B cell (primary cell): ENCODE results near the gene TUBGCP2. TPM values are rescaled to one million over a fixed set of nuclear protein-coding genes. Genes with fewer than 3 reads are reported as not detected.

Experiments used
- ATAC-seq: fragments of 200-7000 bp; cut with Tn5 transposase; one replicate; pipeline ENCODE4 v1.10.0; 2021; ENCODE audit warnings: low read depth, mild to moderate bottlenecking, moderate number of reproducible peaks, moderate library complexity
- CTCF ChIA-PET: fragments of 350-600 bp; sonication (Branson Sonifier 250); formaldehyde crosslinking; loops from one replicate; lab custom pipeline; 2021; ENCODE audit warnings: antibody characterized with exemption, inconsistent platforms; lab: Charles Lee
- POLR2A ChIA-PET: fragments of 350-600 bp; sonication (Branson Sonifier 250); formaldehyde crosslinking; loops from one replicate; lab custom pipeline; 2021; ENCODE audit warnings: antibody characterized with exemption; lab: Charles Lee
- DNase-seq: peaks from one replicate; pipeline ENCODE4 v3.0.0; 2013
- H2AFZ ChIP-seq: 2 replicates; pipeline ENCODE4 v1.6.1; 2012; ENCODE audit warnings: mild to moderate bottlenecking, low read depth, low read length; ENCODE audit not compliant: insufficient read depth, poor library complexity, severe bottlenecking
- H3K27ac ChIP-seq, 2 donors: 1 replicate in 1 of 2; 2 replicates in 1 of 2; pipeline ENCODE4 v1.5.1; 2012 to 2013; ENCODE audit warnings: low read length in 2 of 2, mild to moderate bottlenecking in 2 of 2, moderate library complexity in 1 of 2
- H3K27me3 ChIP-seq, 4 experiments: fragments of 200-600 bp in 1 of 4; sonication (generic) in 1 of 4; replicated peaks in 1 of 4; 1 replicate in 2 of 4; 2 replicates in 2 of 4; pipeline versions ENCODE4 v1.6.1 to v1.7.0; 2013 to 2016; ENCODE audit warnings: low read length in 3 of 4, mild to moderate bottlenecking in 2 of 4, mixed read lengths in 1 of 4, moderate library complexity in 1 of 4; ENCODE audit not compliant: insufficient read depth in 4 of 4, control insufficient read depth in 3 of 4; ENCODE audit errors: control extremely low read depth in 1 of 4
- H3K36me3 ChIP-seq, 2 experiments: replicated peaks in 1 of 2; 1 replicate in 1 of 2; 2 replicates in 1 of 2; pipeline versions ENCODE4 v1.6.1 to v1.7.1; 2013; ENCODE audit warnings: low read length in 1 of 2; ENCODE audit not compliant: insufficient read depth in 2 of 2, control insufficient read depth in 1 of 2; ENCODE audit errors: control extremely low read depth in 1 of 2, extremely low read depth in 1 of 2
- H3K4me1 ChIP-seq, 2 donors: fragments of 200-600 bp in 1 of 2; sonication (generic) in 1 of 2; 1 replicate in 1 of 2; 2 replicates in 1 of 2; pipeline versions ENCODE4 v1.5.1 to v1.6.1; 2013 to 2017; ENCODE audit warnings: low read length in 2 of 2; ENCODE audit not compliant: control insufficient read depth in 2 of 2, insufficient read depth in 2 of 2
- H3K4me2 ChIP-seq: replicated peaks from 2 replicates; pipeline ENCODE3; 2012; ENCODE audit warnings: mild to moderate bottlenecking, low read depth, low read length; ENCODE audit not compliant: poor library complexity, severe bottlenecking
- H3K4me3 ChIP-seq, 5 experiments: fragments of 200-600 bp in 1 of 5; sonication (generic) in 1 of 5; 1 replicate in 3 of 5; 2 replicates in 2 of 5; pipeline versions ENCODE4 v1.5.1 to v1.7.0; 2011 to 2016; ENCODE audit warnings: low read length in 4 of 5, mild to moderate bottlenecking in 4 of 5, low read depth in 2 of 5, control low read depth in 1 of 5, moderate library complexity in 1 of 5; ENCODE audit not compliant: insufficient read depth in 1 of 5; ENCODE audit errors: control extremely low read depth in 1 of 5, extremely low read depth in 1 of 5
- H3K79me2 ChIP-seq: fragments of 200-600 bp; sonication (generic); one replicate; pipeline ENCODE4 v1.6.0; 2016; ENCODE audit warnings: low read length; ENCODE audit not compliant: control insufficient read depth, insufficient read depth
- H3K9ac ChIP-seq: fragments of 200-600 bp; sonication (generic); 2 replicates; pipeline ENCODE4 v1.6.1; 2017; ENCODE audit warnings: mild to moderate bottlenecking, low read length, moderate library complexity
- H3K9me3 ChIP-seq, 3 donors: one replicate each; pipeline versions ENCODE4 v1.6.1 to v1.7.1; 2013; ENCODE audit warnings: low read length in 2 of 3; ENCODE audit not compliant: control insufficient read depth in 2 of 3, insufficient read depth in 1 of 3; ENCODE audit errors: control extremely low read depth in 1 of 3
- H4K20me1 ChIP-seq: 2 replicates; pipeline ENCODE4 v1.6.0; 2012; ENCODE audit warnings: mild to moderate bottlenecking, low read length; ENCODE audit not compliant: insufficient read depth, control insufficient read depth, poor library complexity, severe bottlenecking
- H3K27ac Mint-ChIP-seq: one replicate; pipeline ENCODE4 v1.8.0; 2021; ENCODE audit warnings: mixed read lengths
- H3K27me3 Mint-ChIP-seq: one replicate; pipeline ENCODE4 v1.8.0; 2021; ENCODE audit warnings: mixed read lengths
- H3K4me1 Mint-ChIP-seq: one replicate; pipeline ENCODE4 v1.8.0; 2021; ENCODE audit warnings: mixed read lengths
- H3K4me3 Mint-ChIP-seq: one replicate; pipeline ENCODE4 v1.8.0; 2021; ENCODE audit warnings: mixed read lengths
- H3K9me3 Mint-ChIP-seq: one replicate; pipeline ENCODE4 v1.8.0; 2022; ENCODE audit warnings: mixed read lengths; ENCODE audit not compliant: insufficient read depth
- CTCF ChIP-seq: fragments of 200-600 bp; IDR thresholded peaks from one replicate; pipeline ENCODE4 v1.8.0; 2022; ENCODE audit warnings: antibody characterized with exemption, mild to moderate bottlenecking
- EZH2 ChIP-seq: IDR thresholded peaks from 2 replicates; pipeline ENCODE4 v1.6.1; 2012; ENCODE audit warnings: borderline replicate concordance, low read depth, mild to moderate bottlenecking, moderate library complexity, low read length; ENCODE audit not compliant: insufficient read depth, poor library complexity, severe bottlenecking
- WGBS: methylation state at CpG from one replicate; pipeline ENCODE4 v1.1.5; 2013; ENCODE audit warnings: missing lambda C conversion rate; ENCODE audit not compliant: insufficient coverage; 5-methylcytosine and 5-hydroxymethylcytosine counted together
- intact Hi-C: fragments of 100-400 bp; cut with micrococcal nuclease; formaldehyde crosslinking; loops from one replicate; pipeline ENCODE4 v1.10.0; 2022
- polyA plus RNA-seq: library from polyadenylated mRNA; depleted of rRNA; stranded (reverse); fragments of >200 nt; gene quantifications from 2 replicates; pipeline ENCODE4 v1.2.3, GENCODE V29; 2012
- total RNA-seq, 2 donors: library from RNA; stranded (reverse); fragments of 120-200 nt in 1 of 2; gene quantifications; 1 replicate in 1 of 2; 2 replicates in 1 of 2; pipeline versions ENCODE4 v1.2.3 to v1.2.4, GENCODE V29; 2013 to 2022

The TUBGCP2 gene
- total and polyA plus RNA-seq, 2 donors (not counting 1 experiment from before 2014, with no cell fraction given) = 50.3 to 90.3 TPM

GRCh38 chr10:133303206-133303605 lies 5.5 kb downstream of the TUBGCP2 start:
- peaks cover 0 to 44% of the 10 kb centered on the region in 2 experiments for H3K36me3 ChIP-seq
- no peak for ATAC-seq
- no peak overlapping the region for H3K4me3 ChIP-seq
- no peaks in the 10 kb centered on the region for H3K9me3 Mint-ChIP-seq
- POLR2A ChIA-PET = interaction anchor here (0.7 kb wide), 1 partner anchor 17 kb away, joined by 4 read pairs; no protein-coding TSS in a partner anchor
- intact Hi-C loops = no loop called here
- no peaks in the 10 kb centered on the region for H3K27me3 ChIP-seq
- DNase-seq = no peak
- H3K27ac Mint-ChIP-seq = no peak overlapping the region
- peaks cover 55% of the 10 kb centered on the region for H4K20me1 ChIP-seq
- H3K4me3 Mint-ChIP-seq = no peak overlapping the region
- H3K27ac ChIP-seq = no peak overlapping the region
- H3K9ac ChIP-seq = no peak overlapping the region
- CTCF ChIA-PET = interaction anchor here (1.3 to 2.0 kb wide), 2 partner anchors 25 to 46 kb away, joined by 4 to 9 read pairs; no protein-coding TSS in a partner anchor
- 95% methylated on average over 10 of the region's 10 CpGs for WGBS
- peaks cover 18 to 29% of the 10 kb centered on the region in 2 donors for H3K4me1 ChIP-seq
- H3K79me2 ChIP-seq = peaks cover 63% of the 10 kb centered on the region
- no peaks in the 10 kb centered on the region for H3K27me3 Mint-ChIP-seq
- TF ChIP-seq CTCF (no peak), EZH2 (no peak)
- no peak overlapping the region for H2AFZ ChIP-seq
- H3K4me2 ChIP-seq = no peak overlapping the region
- no peaks in the 10 kb centered on the region for H3K9me3 ChIP-seq
- H3K4me1 Mint-ChIP-seq = peaks cover 34% of the 10 kb centered on the region

DNA sequence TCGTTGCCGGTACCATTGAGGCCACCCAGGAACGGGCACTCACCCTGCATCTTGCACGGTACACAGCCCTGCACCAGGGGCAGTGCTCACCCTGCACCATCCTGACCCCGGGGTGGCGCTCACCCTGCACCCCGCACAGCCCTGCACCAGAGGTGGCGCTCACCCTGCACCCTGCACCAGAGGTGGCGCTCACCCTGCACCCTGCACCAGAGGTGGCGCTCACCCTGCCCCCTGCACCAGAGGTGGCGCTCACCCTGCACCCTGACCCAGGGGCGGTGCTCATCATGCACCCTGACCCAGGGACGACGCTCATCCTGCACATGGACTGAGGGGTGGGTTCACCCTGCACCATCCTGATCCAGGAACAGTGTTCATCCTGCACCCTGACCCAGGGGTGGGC lies 6.4 kb downstream of the TUBGCP2 start:
- no peak overlapping the region for H3K9ac ChIP-seq
- H3K4me3 Mint-ChIP-seq = no peak overlapping the region

More for the DNA sequence above, 6.4 kb downstream of the TUBGCP2 start:
- Mint-ChIP-seq H3K27ac (no peak overlapping the region), H3K27me3 (no peaks in the 10 kb centered on the region), H3K9me3 (no peaks in the 10 kb centered on the region), H3K4me1 (peaks cover 24% of the 10 kb centered on the region)
- Histone ChIP-seq H3K9me3 (no peaks in the 10 kb centered on the region), H3K36me3 (peaks cover 0 to 54% of the 10 kb centered on the region in 2 experiments), H3K4me3 (no peak overlapping the region), H3K27ac (no peak overlapping the region), H3K4me2 (no peak overlapping the region), H3K4me1 (peaks cover 13 to 21% of the 10 kb centered on the region in 2 donors), H3K27me3 (no peaks in the 10 kb centered on the region), H4K20me1 (peaks cover 47% of the 10 kb centered on the region), H2AFZ (no peak overlapping the region), H3K79me2 (peaks cover 53% of the 10 kb centered on the region)
- TF ChIP-seq CTCF (no peak), EZH2 (no peak)
- POLR2A ChIA-PET = interaction anchor here (0.6 to 0.7 kb wide), 2 partner anchors 17 to 18 kb away, joined by 3 to 4 read pairs; no protein-coding TSS in a partner anchor
- intact Hi-C loops = no loop called here
- DNase-seq (no peak), ATAC-seq (no peak)
- WGBS = 98% methylated on average over 14 of the region's 14 CpGs
- CTCF ChIA-PET = interaction anchor here (1.3 kb wide), 1 partner anchor 26 kb away, joined by 4 read pairs; no protein-coding TSS in a partner anchor
